CD8-positive, alpha-beta memory T cell (primary cell): Measurements from ENCODE around the gene B4GALT7. TPM values are rescaled to one million over a fixed set of nuclear protein-coding genes. Genes with fewer than 3 reads are reported as not detected.

ENCODE experiments used
- CTCF ChIA-PET: fragments of 350-600 bp; sonication (Branson Sonifier 250); formaldehyde crosslinking; loops from one replicate; lab custom pipeline; 2021; ENCODE audit warnings: antibody characterized with exemption; lab: Charles Lee
- POLR2A ChIA-PET: fragments of 350-600 bp; sonication (Branson Sonifier 250); formaldehyde crosslinking; loops from one replicate; lab custom pipeline; 2021; ENCODE audit warnings: antibody characterized with exemption; lab: Charles Lee
- DNase-seq, 5 donors: peaks; one replicate each; pipeline versions ENCODE4 v3.0.0 to v3.0.0-alpha.2; 2020 to 2022; ENCODE audit warnings: mixed read lengths in 1 of 5
- H3K27ac ChIP-seq: one replicate; pipeline ENCODE4 v1.7.0; 2013; ENCODE audit warnings: low read depth, mild to moderate bottlenecking, low read length, moderate library complexity
- H3K27me3 ChIP-seq: 2 replicates; pipeline ENCODE4 v1.7.0; 2013; ENCODE audit warnings: low read length, mild to moderate bottlenecking; ENCODE audit not compliant: insufficient read depth, poor library complexity, severe bottlenecking
- H3K36me3 ChIP-seq: 2 replicates; pipeline ENCODE4 v1.7.0; 2013; ENCODE audit warnings: mild to moderate bottlenecking, low read length, moderate library complexity; ENCODE audit not compliant: insufficient read depth
- H3K4me1 ChIP-seq: 2 replicates; pipeline ENCODE4 v1.7.0; 2013; ENCODE audit warnings: mild to moderate bottlenecking, low read length, moderate library complexity; ENCODE audit not compliant: insufficient read depth
- H3K4me3 ChIP-seq: 2 replicates; pipeline ENCODE4 v1.7.0; 2013; ENCODE audit warnings: mild to moderate bottlenecking, low read length
- H3K9me3 ChIP-seq: 2 replicates; pipeline ENCODE4 v1.7.0; 2013; ENCODE audit warnings: mild to moderate bottlenecking, low read length
- H3K27ac Mint-ChIP-seq, 8 donors: one replicate each; pipeline ENCODE4 v1.8.0; 2020 to 2021; ENCODE audit warnings: mixed read lengths in 8 of 8, mild to moderate bottlenecking in 6 of 8, inconsistent platforms in 3 of 8, moderate library complexity in 3 of 8
- H3K27me3 Mint-ChIP-seq, 2 donors: one replicate each; pipeline ENCODE4 v1.8.0; 2020 to 2021; ENCODE audit warnings: mixed read lengths in 2 of 2, mild to moderate bottlenecking in 1 of 2, moderate library complexity in 1 of 2
- H3K36me3 Mint-ChIP-seq, 3 donors: one replicate each; pipeline ENCODE4 v1.8.0; 2020 to 2021; ENCODE audit warnings: mixed read lengths in 3 of 3, inconsistent platforms in 1 of 3, mild to moderate bottlenecking in 1 of 3
- H3K4me1 Mint-ChIP-seq, 3 donors: one replicate each; pipeline ENCODE4 v1.8.0; 2020 to 2021; ENCODE audit warnings: mixed read lengths in 3 of 3, inconsistent platforms in 1 of 3, mild to moderate bottlenecking in 1 of 3
- H3K4me3 Mint-ChIP-seq, 7 donors: one replicate each; pipeline ENCODE4 v1.8.0; 2020 to 2021; ENCODE audit warnings: mixed read lengths in 7 of 7, mild to moderate bottlenecking in 6 of 7, moderate library complexity in 4 of 7, inconsistent platforms in 2 of 7
- H3K9me3 Mint-ChIP-seq, 5 donors: one replicate each; pipeline ENCODE4 v1.8.0; 2020 to 2022; ENCODE audit warnings: mixed read lengths in 5 of 5, mild to moderate bottlenecking in 3 of 5, moderate library complexity in 2 of 5, inconsistent platforms in 1 of 5
- polyA plus RNA-seq: library from polyadenylated mRNA; unstranded; fragments of 300-500 nt; fragmentation: Illumina TruSeq; gene quantifications from one replicate; pipeline ENCODE4 v1.2.3, GENCODE V29; 2021
- total RNA-seq, 2 experiments: library from RNA; stranded (reverse); gene quantifications; one replicate each; pipeline ENCODE4 v1.2.3, GENCODE V29; 2021

B4GALT7 gene
- total and polyA plus RNA-seq, 3 experiments from 2014 or later = 17.7 to 24.4 (median 20.2) TPM

GRCh38 chr5:177578316-177578715, 21.6 kb upstream of the B4GALT7 start:
- H3K36me3 Mint-ChIP-seq = no peaks in the 10 kb centered on the region
- no peaks in the 10 kb centered on the region for H3K27me3 ChIP-seq
- H3K4me3 ChIP-seq = no peak overlapping the region
- no peaks in the 10 kb centered on the region for H3K9me3 ChIP-seq
- H3K27me3 Mint-ChIP-seq = peaks cover 2 to 14% of the 10 kb centered on the region in 2 donors
- POLR2A ChIA-PET = interaction anchor here (0.7 kb wide), 1 partner anchor 1933 kb away, joined by 8 read pairs; no protein-coding TSS in a partner anchor
- no peak overlapping the region for H3K27ac Mint-ChIP-seq
- no peaks in the 10 kb centered on the region for H3K9me3 Mint-ChIP-seq
- no peaks in the 10 kb centered on the region for H3K4me1 ChIP-seq
- CTCF ChIA-PET = no interaction called here
- no peak overlapping the region for H3K27ac ChIP-seq
- H3K36me3 ChIP-seq = no peaks in the 10 kb centered on the region
- H3K4me1 Mint-ChIP-seq = no peaks in the 10 kb centered on the region
- no peak overlapping the region for H3K4me3 Mint-ChIP-seq
- no peak for DNase-seq

- Histone ChIP-seq H3K27ac (no peak overlapping the region), H3K4me1 (peaks cover 15% of the 10 kb centered on the region), H3K9me3 (no peaks in the 10 kb centered on the region), H3K36me3 (peaks cover 3% of the 10 kb centered on the region), H3K4me3 (no peak overlapping the region), H3K27me3 (peaks cover 3% of the 10 kb centered on the region)
- Mint-ChIP-seq H3K4me3 (peak overlapping the region in 1 of 7 donors; percentile 43), H3K36me3 (peaks cover 2 to 12% (median 3%) of the 10 kb centered on the region in 3 donors), H3K9me3 (no peaks in the 10 kb centered on the region), H3K4me1 (peaks cover 13 to 21% (median 21%) of the 10 kb centered on the region in 3 donors), H3K27me3 (peaks cover 18 to 54% of the 10 kb centered on the region in 2 donors), H3K27ac (no peak overlapping the region)
- no peak for DNase-seq
- CTCF ChIA-PET = no interaction called here
- POLR2A ChIA-PET = no interaction called here
Measured at GRCh38 chr5:177588413-177588909, 11.5 kb upstream of the B4GALT7 start.

GRCh38 chr5:177590406-177590805, 9.5 kb upstream of the B4GALT7 start:
- peaks cover 19 to 30% (median 27%) of the 10 kb centered on the region in 3 donors for H3K4me1 Mint-ChIP-seq
- peaks cover 23% of the 10 kb centered on the region for H3K4me1 ChIP-seq
- no peaks in the 10 kb centered on the region for H3K9me3 ChIP-seq
- ChIA-PET CTCF (no interaction called here), POLR2A (no interaction called here)
- peak overlapping the region in 3 of 7 donors; percentile 10 to 66 (median 19) for H3K4me3 Mint-ChIP-seq
- no peak overlapping the region for H3K27ac Mint-ChIP-seq
- H3K27me3 Mint-ChIP-seq = peaks cover 11 to 38% of the 10 kb centered on the region in 2 donors
- no peaks in the 10 kb centered on the region for H3K9me3 Mint-ChIP-seq
- H3K36me3 Mint-ChIP-seq = peaks cover 2 to 31% (median 8%) of the 10 kb centered on the region in 3 donors
- H3K27ac ChIP-seq = no peak overlapping the region
- H3K4me3 ChIP-seq = no peak overlapping the region
- no peak for DNase-seq
- peaks cover 22% of the 10 kb centered on the region for H3K36me3 ChIP-seq
- H3K27me3 ChIP-seq = peaks cover 3% of the 10 kb centered on the region

- peaks cover 31% of the 10 kb centered on the region for H3K36me3 ChIP-seq
- Mint-ChIP-seq H3K36me3 (peaks cover 5 to 41% (median 8%) of the 10 kb centered on the region in 3 donors), H3K9me3 (no peaks in the 10 kb centered on the region), H3K27me3 (peaks cover 10 to 26% of the 10 kb centered on the region in 2 donors), H3K4me1 (peaks cover 19 to 30% (median 27%) of the 10 kb centered on the region in 3 donors), H3K27ac (peak overlapping the region; percentile 72 to 99 (median 86)), H3K4me3 (peak overlapping the region; percentile 91 to 100 (median 99))
- DNase-seq = no peak
- H3K27ac ChIP-seq = peak overlapping the region; percentile 1
- peaks cover 23% of the 10 kb centered on the region for H3K4me1 ChIP-seq
- peak overlapping the region; percentile 90 for H3K4me3 ChIP-seq
- CTCF ChIA-PET = interaction anchor here (1.0 to 1.5 kb wide), 3 partner anchors 15 to 41 kb away, joined by 3 to 6 read pairs (median 3); no protein-coding TSS in a partner anchor
- peaks cover 3% of the 10 kb centered on the region for H3K27me3 ChIP-seq
- POLR2A ChIA-PET = interaction anchor here (0.9 kb wide), 1 partner anchor 9 kb away, joined by 4 read pairs; no protein-coding TSS in a partner anchor
- no peaks in the 10 kb centered on the region for H3K9me3 ChIP-seq
Measured at GRCh38 chr5:177591690-177592009, 8.3 kb upstream of the B4GALT7 start.

- ChIA-PET POLR2A (interaction anchor here (0.6 to 0.9 kb wide), 2 partner anchors 9 to 25 kb away, joined by 4 read pairs; no protein-coding TSS in a partner anchor), CTCF (interaction anchor here (1.0 to 1.5 kb wide), 3 partner anchors 14 to 41 kb away, joined by 3 to 6 read pairs (median 3); no protein-coding TSS in a partner anchor)
- peaks cover 19 to 30% (median 27%) of the 10 kb centered on the region in 3 donors for H3K4me1 Mint-ChIP-seq
- H3K27me3 Mint-ChIP-seq = peaks cover 10 to 26% of the 10 kb centered on the region in 2 donors
- H3K9me3 Mint-ChIP-seq = no peaks in the 10 kb centered on the region
- H3K4me3 ChIP-seq = peak within 1 kb of the TSS; percentile 90
- peaks cover 5 to 44% (median 8%) of the 10 kb centered on the region in 3 donors for H3K36me3 Mint-ChIP-seq
- peaks cover 31% of the 10 kb centered on the region for H3K36me3 ChIP-seq
- peak; percentile 79 to 90 (median 86) for DNase-seq
- H3K27me3 ChIP-seq = peaks cover 3% of the 10 kb centered on the region
- peak within 1 kb of the TSS; percentile 91 to 100 (median 99) for H3K4me3 Mint-ChIP-seq
- peaks cover 23% of the 10 kb centered on the region for H3K4me1 ChIP-seq
- H3K27ac Mint-ChIP-seq = peak within 1 kb of the TSS; percentile 72 to 99 (median 97)
- no peaks in the 10 kb centered on the region for H3K9me3 ChIP-seq
- peak within 1 kb of the TSS; percentile 87 for H3K27ac ChIP-seq
Measured at GRCh38 chr5:177592010-177592834, 7.7 kb upstream of the B4GALT7 start, which contains the start of gene TMED9. Gene TMED9 (plus strand): TSS chr5:177592203. CDS start chr5:177592215, 12 bp downstream.

GRCh38 chr5:177592905-177593304, 7.0 kb upstream of the B4GALT7 start:
- ChIA-PET POLR2A (interaction anchor here (0.7 kb wide), 1 partner anchor 21 kb away, joined by 9 read pairs; no protein-coding TSS in a partner anchor), CTCF (interaction anchor here (1.3 to 1.5 kb wide), 2 partner anchors 15 to 36 kb away, joined by 3 to 5 read pairs; no protein-coding TSS in a partner anchor)
- Histone ChIP-seq H3K9me3 (no peaks in the 10 kb centered on the region), H3K27me3 (peaks cover 3% of the 10 kb centered on the region), H3K4me3 (peak overlapping the region; percentile 90), H3K27ac (peak overlapping the region; percentile 87), H3K36me3 (peaks cover 31% of the 10 kb centered on the region), H3K4me1 (peaks cover 23% of the 10 kb centered on the region)
- Mint-ChIP-seq H3K9me3 (no peaks in the 10 kb centered on the region), H3K4me1 (peaks cover 20 to 33% (median 27%) of the 10 kb centered on the region in 3 donors), H3K36me3 (peaks cover 5 to 47% (median 8%) of the 10 kb centered on the region in 3 donors), H3K4me3 (peak overlapping the region; percentile 91 to 100 (median 99)), H3K27me3 (peaks cover 10 to 25% of the 10 kb centered on the region in 2 donors), H3K27ac (peak overlapping the region in 4 of 8 donors; percentile 6 to 99 (median 52))
- no peak for DNase-seq

GRCh38 chr5:177593511-177593910, 6.4 kb upstream of the B4GALT7 start:
- no peak for DNase-seq
- H3K27me3 ChIP-seq = peaks cover 3% of the 10 kb centered on the region
- CTCF ChIA-PET = interaction anchor here (1.3 kb wide), 1 partner anchor 14 kb away, joined by 5 read pairs; no protein-coding TSS in a partner anchor
- H3K4me3 ChIP-seq = no peak overlapping the region
- POLR2A ChIA-PET = interaction anchor here (0.7 kb wide), 1 partner anchor 21 kb away, joined by 9 read pairs; no protein-coding TSS in a partner anchor
- peaks cover 4 to 19% of the 10 kb centered on the region in 2 donors for H3K27me3 Mint-ChIP-seq
- H3K27ac Mint-ChIP-seq = peak overlapping the region in 3 of 8 donors; percentile 6 to 91 (median 39)
- peak overlapping the region; percentile 56 to 99 (median 95) for H3K4me3 Mint-ChIP-seq
- H3K27ac ChIP-seq = no peak overlapping the region
- H3K9me3 ChIP-seq = no peaks in the 10 kb centered on the region
- H3K36me3 Mint-ChIP-seq = peaks cover 5 to 47% (median 8%) of the 10 kb centered on the region in 3 donors
- H3K4me1 Mint-ChIP-seq = peaks cover 22 to 36% (median 29%) of the 10 kb centered on the region in 3 donors
- peaks cover 25% of the 10 kb centered on the region for H3K4me1 ChIP-seq
- H3K36me3 ChIP-seq = peaks cover 31% of the 10 kb centered on the region
- no peaks in the 10 kb centered on the region for H3K9me3 Mint-ChIP-seq
